Placental epithelial cell (primary cell): ENCODE results near the gene ZIC3. TPM values are rescaled to one million over a fixed set of nuclear protein-coding genes. Genes with fewer than 3 reads are reported as not detected.

Experiments
- small RNA-seq: library from RNA; depleted of rRNA; stranded (forward); fragments of <200 nt; gene quantifications from one replicate; pipeline ENCODE3, GENCODE V24; 2012
- total RNA-seq: library from RNA; depleted of rRNA; stranded (reverse); fragments of >200 nt; gene quantifications from 2 replicates; pipeline ENCODE4 v1.2.3, GENCODE V29; 2012

Gene ZIC3
- not detected in 2 replicates for total RNA-seq

GRCh38 chrX:137565921-137566745 lies at the start of gene ZIC3:
TSS of gene ZIC3 (plus strand) at chrX:137566127. CDS start at chrX:137566692, 565 bp downstream.

Small RNAs within 50 kb of the gene (small RNA-seq; reads per million reads assigned to genes)
- not detected for gene RN7SL325P
